Measurements from ENCODE around the gene PARL. TPM values are rescaled to one million over a fixed set of nuclear protein-coding genes. Genes with fewer than 3 reads are reported as not detected.

The PARL gene
- total and polyA plus RNA-seq, 2 donors (not counting 3 experiments of a cell fraction or from before 2014, with no cell fraction given), result 38.8 to 48.1 TPM

- Histone ChIP-seq H3K36me3 (ENCODE audit: control insufficient read depth in 2 of 2, extremely low read depth in 1 of 2, insufficient read depth in 2 of 2, low read length in 2 of 2) (peaks cover 3 to 5% of the 10 kb centered on the region in 2 experiments), H3K4me1 (ENCODE audit: control insufficient read depth, extremely low read depth, insufficient read depth, low read length) (no peaks in the 10 kb centered on the region), H2AFZ (ENCODE audit: low read depth, low read length) (no peak overlapping the region), H3K27ac (ENCODE audit: insufficient read depth, low read depth, low read length) (no peak overlapping the region), H3K79me2 (ENCODE audit: control insufficient read depth, insufficient read depth, low read length) (no peaks in the 10 kb centered on the region), H3K4me3 (replicated peaks in 1 of 3; ENCODE audit: insufficient read depth in 1 of 3, low read depth in 1 of 3, low read length in 3 of 3) (no peak overlapping the region), H3K9ac (replicated peaks; ENCODE audit: extremely low read depth, insufficient read depth, low read length) (no peak overlapping the region), H3K27me3 (ENCODE audit: control insufficient read depth in 2 of 2, insufficient read depth in 2 of 2, low read length in 2 of 2) (no peaks in the 10 kb centered on the region), H3K9me3 (replicated peaks; ENCODE audit: control insufficient read depth, insufficient read depth, low read length) (no peaks in the 10 kb centered on the region), H4K20me1 (replicated peaks; ENCODE audit: control insufficient read depth, extremely low read depth, insufficient read depth, low read length) (no peaks in the 10 kb centered on the region), H3K9me1 (replicated peaks; ENCODE audit: control insufficient read depth, extremely low read depth, insufficient read depth, low read length) (no peaks in the 10 kb centered on the region), H3K4me2 (ENCODE audit: insufficient read depth, low read length) (no peak overlapping the region)
- dilution Hi-C loops (cut with MboI; ENCODE audit: extremely low pct_ligation_motif_present, low sequenced_read_pairs), result no loop called here
- intact Hi-C loops (cut with micrococcal nuclease), result no loop called here
- CTCF ChIA-PET, result interaction anchor here (1.4 kb wide), 1 partner anchor 10 kb away, joined by 4 read pairs; no protein-coding TSS in a partner anchor
- POLR2A ChIA-PET, result no interaction called here
- TF ChIP-seq GATA2 (IDR thresholded peaks at IDR 0.05; ENCODE audit: insufficient read depth, insufficient read length, low read depth, low read length) (no peak), MAX (IDR thresholded peaks at IDR 0.05; ENCODE audit: insufficient read depth, insufficient read length) (no peak), FOS (IDR thresholded peaks at IDR 0.05; ENCODE audit: borderline replicate concordance, insufficient read depth, low read length) (no peak), POLR2AphosphoS5 (IDR thresholded peaks at IDR 0.05; ENCODE audit: insufficient read depth, low read depth, low read length) (no peak), POLR2A (IDR thresholded peaks at IDR 0.05; ENCODE audit: low read depth, low read length) (no peak), CTCF (IDR thresholded peaks at IDR 0.05; ENCODE audit: extremely low read depth in 1 of 2, insufficient read depth in 1 of 2, low read depth in 1 of 2, low read length in 2 of 2) (no peak), JUN (IDR thresholded peaks at IDR 0.05; ENCODE audit: borderline replicate concordance, insufficient read depth, insufficient read length, low read depth) (no peak), EZH2 (IDR thresholded peaks at IDR 0.05; ENCODE audit: borderline replicate concordance, low read depth, low read length, severe bottlenecking) (no peak), MYC (IDR thresholded peaks at IDR 0.05; ENCODE audit: low read depth, low read length) (no peak)
- FAIRE-seq (no peak), DNase-seq (ENCODE audit: low read depth, low spot score) (no peak)
- no TSS peak for BruUV-seq (replicated peaks)
Measured at GRCh38 chr3:183815951-183816475, 68.7 kb downstream of the PARL start.

Data from endothelial cell of umbilical vein (primary cell).